NOMO-1 treated with dmso at 0.1 percent for 144 hours (cell line): ENCODE measurements around the gene HHIPL1.
A peak's percentile ranks its signal among the peaks of the same experiment; 100 is the strongest.

Source experiments
- DNase-seq: peaks from one replicate; lab custom pipeline; 2025; ENCODE audit not compliant: unreplicated experiment; lab: John Stamatoyannopoulos, UW

The HHIPL1 gene

GRCh38 chr14:99674064-99674650 lies 29.2 kb downstream of the HHIPL1 start:
- no peak for DNase-seq

GRCh38 chr14:99674776-99675381 lies 29.9 kb downstream of the HHIPL1 start:
- DNase-seq = no peak

- no peak for DNase-seq
These were observed 30.5 kb downstream of the HHIPL1 start for GRCh38 chr14:99675382-99675835.

GRCh38 chr14:99675951-99676350 lies 31.0 kb downstream of the HHIPL1 start:
- DNase-seq = no peak

- DNase-seq = no peak
These were observed 31.7 kb downstream of the HHIPL1 start for GRCh38 chr14:99676657-99677056.

- no peak for DNase-seq
These were observed 32.6 kb downstream of the HHIPL1 start for GRCh38 chr14:99677231-99678140.

GRCh38 chr14:99678198-99678597 lies 33.3 kb downstream of the HHIPL1 start:
- no peak for DNase-seq

- no peak for DNase-seq
These were observed 34.2 kb downstream of the HHIPL1 start for GRCh38 chr14:99679111-99679510.

GRCh38 chr14:99679543-99679942 lies 34.6 kb downstream of the HHIPL1 start:
- no peak for DNase-seq

GRCh38 chr14:99679996-99680395 lies 35.1 kb downstream of the HHIPL1 start:
- DNase-seq = no peak

- DNase-seq = no peak
These were observed 36.3 kb downstream of the HHIPL1 start for GRCh38 chr14:99681101-99681831.

- DNase-seq = no peak
These were observed 36.9 kb downstream of the HHIPL1 start for GRCh38 chr14:99681832-99682148.

GRCh38 chr14:99682809-99683618 lies 38.1 kb downstream of the HHIPL1 start:
- peak; percentile 30 for DNase-seq

- DNase-seq = peak; percentile 98
These were observed 38.9 kb downstream of the HHIPL1 start, which contains the start of gene CYP46A1 for GRCh38 chr14:99683619-99684409. Gene CYP46A1 (plus strand): TSS chr14:99684298. CDS start chr14:99684418, 120 bp downstream.

GRCh38 chr14:99684410-99684934 lies 39.5 kb downstream of the HHIPL1 start:
- DNase-seq = no peak

GRCh38 chr14:99685151-99685591 lies 40.2 kb downstream of the HHIPL1 start:
- no peak for DNase-seq

- no peak for DNase-seq
These were observed 40.7 kb downstream of the HHIPL1 start for GRCh38 chr14:99685596-99685995.

- DNase-seq = no peak
These were observed 41.8 kb downstream of the HHIPL1 start for GRCh38 chr14:99686557-99687283.
